H1 (cell line): ENCODE data around the gene ZNF148. TPM values are rescaled to one million over a fixed set of nuclear protein-coding genes. Genes with fewer than 3 reads are reported as not detected.

Source experiments
- CTCF ChIA-PET: fragments of 300-600 bp; sonication (Branson Sonifier 250); formaldehyde crosslinking; loops from one replicate; lab custom pipeline; 2021; ENCODE audit not compliant: partially characterized antibody; lab: Charles Lee
- POLR2A ChIA-PET: fragments of 300-600 bp; sonication (Branson Sonifier 250); formaldehyde crosslinking; loops from one replicate; lab custom pipeline; 2021; ENCODE audit warnings: inconsistent platforms; ENCODE audit not compliant: partially characterized antibody; lab: Charles Lee
- DNase-seq, 2 experiments: peaks; one replicate each; pipeline versions ENCODE4 v3.0.0 to v3.0.0-alpha.2; 2010 to 2022; ENCODE audit warnings: low spot score in 2 of 2, low read depth in 1 of 2, mixed read lengths in 1 of 2
- FAIRE-seq: peaks from 2 replicates; lab custom pipeline; 2011; peaks lifted over from hg19 to GRCh38; lab: Jason Lieb, UNC
- H2AFZ ChIP-seq: 2 replicates; pipeline ENCODE4 v1.8.1; 2012; ENCODE audit warnings: low read length, inconsistent platforms
- H2AK5ac ChIP-seq: 2 replicates; pipeline ENCODE4 v1.6.1; 2013; ENCODE audit warnings: low read depth, low read length
- H2BK120ac ChIP-seq: replicated peaks from 2 replicates; pipeline ENCODE3; 2013; ENCODE audit warnings: low read depth, low read length, inconsistent platforms
- H2BK12ac ChIP-seq: 2 replicates; pipeline ENCODE4 v1.6.1; 2013; ENCODE audit warnings: low read depth, low read length
- H2BK15ac ChIP-seq: 2 replicates; pipeline ENCODE4 v1.6.1; 2013; ENCODE audit warnings: low read length
- H2BK20ac ChIP-seq: 2 replicates; pipeline ENCODE4 v1.6.1; 2013; ENCODE audit warnings: low read length
- H2BK5ac ChIP-seq: 2 replicates; pipeline ENCODE4 v1.6.1; 2013; ENCODE audit warnings: low read depth, low read length
- H3K14ac ChIP-seq: 2 replicates; pipeline ENCODE4 v1.6.1; 2013; ENCODE audit warnings: inconsistent platforms; ENCODE audit not compliant: insufficient read length
- H3K18ac ChIP-seq: 2 replicates; pipeline ENCODE4 v1.6.1; 2013; ENCODE audit warnings: low read length; ENCODE audit errors: extremely low read depth
- H3K23ac ChIP-seq: 2 replicates; pipeline ENCODE4 v1.6.1; 2013; ENCODE audit warnings: inconsistent platforms; ENCODE audit not compliant: insufficient read length
- H3K23me2 ChIP-seq: 2 replicates; pipeline ENCODE4 v1.6.1; 2013; ENCODE audit warnings: low read depth, low read length
- H3K27ac ChIP-seq: 2 replicates; pipeline ENCODE4 v1.6.1; 2011; ENCODE audit warnings: low read depth, low read length, inconsistent platforms
- H3K27me3 ChIP-seq, 4 experiments: replicated peaks in 1 of 4; 1 replicate in 1 of 4; 2 replicates in 3 of 4; pipeline versions ENCODE4 v1.6.1 to v1.8.1; 2011 to 2013; ENCODE audit warnings: low read length in 3 of 4, mild to moderate bottlenecking in 3 of 4, inconsistent platforms in 2 of 4, mixed read lengths in 2 of 4, moderate library complexity in 1 of 4; ENCODE audit not compliant: control insufficient read depth in 3 of 4, insufficient read depth in 3 of 4; ENCODE audit errors: extremely low read depth in 1 of 4
- H3K36me3 ChIP-seq, 4 experiments: 2 replicates each; pipeline versions ENCODE4 v1.6.1 to v1.8.1; 2011 to 2013; ENCODE audit warnings: mild to moderate bottlenecking in 4 of 4, low read length in 3 of 4, moderate library complexity in 2 of 4, control low read depth in 1 of 4, inconsistent platforms in 1 of 4; ENCODE audit not compliant: insufficient read depth in 4 of 4, control insufficient read depth in 2 of 4
- H3K4ac ChIP-seq: replicated peaks from 2 replicates; pipeline ENCODE3; 2013; ENCODE audit warnings: low read length, low read depth, mixed read lengths, inconsistent platforms; ENCODE audit not compliant: insufficient read length
- H3K4me1 ChIP-seq, 4 experiments: replicated peaks in 1 of 4; 1 replicate in 1 of 4; 2 replicates in 3 of 4; pipeline versions ENCODE4 v1.6.1 to v1.8.1; 2011 to 2013; ENCODE audit warnings: low read length in 3 of 4, inconsistent platforms in 2 of 4, mixed read lengths in 1 of 4; ENCODE audit not compliant: insufficient read depth in 4 of 4, control insufficient read depth in 3 of 4
- H3K4me2 ChIP-seq, 2 experiments: 2 replicates each; pipeline versions ENCODE4 v1.6.1 to v1.8.1; 2011 to 2013; ENCODE audit warnings: low read depth in 2 of 2, low read length in 2 of 2, control low read depth in 1 of 2, inconsistent platforms in 1 of 2, mild to moderate bottlenecking in 1 of 2; ENCODE audit not compliant: insufficient read depth in 1 of 2
- H3K4me3 ChIP-seq, 4 experiments: fragments of 200-600, 300-600 bp in 1 of 4; sonication (generic), shearing (Covaris generic), sonication (Bioruptor Twin) in 1 of 4; 2 replicates each; pipeline versions ENCODE4 v1.5.1 to v1.8.1; 2011 to 2016; ENCODE audit warnings: low read length in 4 of 4, low read depth in 3 of 4, control low read depth in 2 of 4, inconsistent platforms in 2 of 4, mild to moderate bottlenecking in 2 of 4, mixed read lengths in 1 of 4, moderate library complexity in 1 of 4; ENCODE audit not compliant: insufficient read depth in 2 of 4; ENCODE audit errors: extremely low read depth in 1 of 4
- H3K56ac ChIP-seq: replicated peaks from 2 replicates; pipeline ENCODE3; 2013; ENCODE audit warnings: low read depth, mild to moderate bottlenecking, mixed read lengths, low read length, inconsistent platforms; ENCODE audit not compliant: insufficient read length
- H3K79me1 ChIP-seq: 2 replicates; pipeline ENCODE4 v1.6.1; 2013; ENCODE audit warnings: low read depth, low read length, control low read depth
- H3K79me2 ChIP-seq, 2 experiments: 2 replicates each; pipeline versions ENCODE4 v1.6.1 to v1.8.1; 2012 to 2013; ENCODE audit warnings: low read length in 2 of 2, mild to moderate bottlenecking in 2 of 2, inconsistent platforms in 1 of 2; ENCODE audit not compliant: insufficient read depth in 2 of 2, control insufficient read depth in 1 of 2
- H3K9ac ChIP-seq, 4 experiments: replicated peaks in 1 of 4; 1 replicate in 1 of 4; 2 replicates in 3 of 4; pipeline versions ENCODE4 v1.6.1 to v1.8.1; 2011 to 2013; ENCODE audit warnings: low read depth in 3 of 4, low read length in 3 of 4, control low read depth in 2 of 4, mild to moderate bottlenecking in 2 of 4, moderate library complexity in 2 of 4, inconsistent platforms in 1 of 4; ENCODE audit errors: extremely low read depth in 1 of 4
- H3K9me3 ChIP-seq, 2 experiments: 2 replicates each; pipeline versions ENCODE4 v1.6.1 to v1.8.1; 2012 to 2013; ENCODE audit warnings: mild to moderate bottlenecking in 2 of 2, moderate library complexity in 2 of 2, control low read depth in 1 of 2, inconsistent platforms in 1 of 2, low read depth in 1 of 2, low read length in 1 of 2, mixed read lengths in 1 of 2; ENCODE audit not compliant: insufficient read depth in 2 of 2
- H4K20me1 ChIP-seq, 2 experiments: replicated peaks in 1 of 2; 2 replicates each; pipeline versions ENCODE3 to v1.8.1; 2011 to 2013; ENCODE audit warnings: inconsistent platforms in 2 of 2, low read length in 2 of 2, mild to moderate bottlenecking in 1 of 2; ENCODE audit not compliant: insufficient read depth in 2 of 2, control insufficient read depth in 1 of 2
- H4K5ac ChIP-seq: 2 replicates; pipeline ENCODE4 v1.6.1; 2013; ENCODE audit warnings: low read length, low read depth, mixed read lengths, inconsistent platforms; ENCODE audit not compliant: insufficient read length
- H4K8ac ChIP-seq: 2 replicates; pipeline ENCODE4 v1.8.0; 2013; ENCODE audit warnings: mild to moderate bottlenecking, moderate library complexity, low read length, inconsistent platforms; ENCODE audit not compliant: insufficient read depth; ENCODE audit errors: extremely low read depth
- H4K91ac ChIP-seq: replicated peaks from 2 replicates; pipeline ENCODE3; 2013; ENCODE audit warnings: low read length, mixed read lengths, inconsistent platforms; ENCODE audit not compliant: insufficient read length
- CBX8 ChIP-seq: fragments of 300-800, 300-1000 bp; sonication (generic); IDR thresholded peaks from 2 replicates; pipeline ENCODE4 v1.7.1; 2016; ENCODE audit warnings: low read depth, low read length, borderline replicate concordance
- CHD2 ChIP-seq: IDR thresholded peaks from 2 replicates; pipeline ENCODE4 v1.6.1; 2012; ENCODE audit warnings: low read length, improper control_type of control experiment
- TEAD4 ChIP-seq: IDR thresholded peaks from 2 replicates; pipeline ENCODE4 v1.6.1; 2012; ENCODE audit warnings: low read depth, low read length, inconsistent platforms, mixed read lengths
- YY1 ChIP-seq: IDR thresholded peaks from 2 replicates; pipeline ENCODE4 v1.6.1; 2011; ENCODE audit warnings: low read depth, mild to moderate bottlenecking, low read length
- WGBS, 2 experiments: shearing (Covaris generic) in 1 of 2; methylation state at CpG; one replicate each; pipeline versions ENCODE4 v1.1.6 to v1.1.7; 2013 to 2015; ENCODE audit warnings: low lambda C conversion rate in 2 of 2, mixed read lengths in 2 of 2, inconsistent platforms in 1 of 2, low coverage in 1 of 2, missing lambda C conversion rate in 1 of 2; ENCODE audit not compliant: insufficient replicate concordance in 2 of 2, insufficient coverage in 1 of 2, insufficient read length in 1 of 2; ENCODE audit errors: extremely low coverage in 1 of 2, missing lambda C conversion rate in 1 of 2; 5-methylcytosine and 5-hydroxymethylcytosine counted together
- polyA plus RNA-seq, 7 experiments: library from polyadenylated mRNA; depleted of rRNA in 3 of 7; stranded (reverse) in 5 of 7; unstranded in 2 of 7; fragments of >200 nt in 5 of 7; fragments of 200-250 nt in 2 of 7; gene quantifications; 1 replicate in 5 of 7; 2 replicates in 1 of 7; 4 replicates in 1 of 7; pipeline versions ENCODE4 v1.2.1 to v1.2.3, GENCODE V29; 2011 to 2013; ENCODE audit warnings: missing spikeins in 2 of 7, mixed read lengths in 2 of 7
- total RNA-seq: library from RNA; stranded (reverse); fragmentation: NEBNext Ultra II Directional; extraction: Animal tissue kit (Norgen Biotek cat#: 25700); gene quantifications from 2 replicates; pipeline ENCODE4 v1.2.1, GENCODE V29; 2021

Gene ZNF148
- total and polyA plus RNA-seq, 2 of the 8 experiments (the other 6 are each of a cell fraction or from before 2014, with no cell fraction given): 3.7 to 22.6 TPM

DNA sequence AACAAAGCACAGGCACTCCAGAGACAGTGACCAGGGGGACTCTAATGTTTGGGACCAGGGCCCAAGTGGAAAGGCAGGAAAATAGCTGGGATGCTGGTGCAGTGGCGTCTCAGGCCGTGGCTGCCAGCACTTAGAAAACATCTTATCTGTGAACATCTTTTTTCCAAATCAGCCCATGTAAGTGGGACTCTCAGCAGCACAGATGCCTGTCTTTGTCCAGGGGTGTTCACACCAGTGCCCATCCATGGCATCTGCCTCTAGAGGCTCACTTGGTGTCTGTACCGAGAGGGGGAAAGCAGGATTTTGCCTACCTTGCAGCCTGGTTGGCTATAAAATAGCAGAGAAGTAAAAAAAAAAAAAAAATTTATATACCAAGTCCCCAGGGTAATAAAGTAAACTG, 189.3 kb downstream of the ZNF148 start:
- Histone ChIP-seq H3K23ac (no peak overlapping the region), H2AK5ac (no peak overlapping the region), H2BK20ac (no peak overlapping the region), H2BK120ac (no peak overlapping the region), H3K23me2 (no peaks in the 10 kb centered on the region), H2BK5ac (no peak overlapping the region; the same call in 1 of the 2 replicates), H4K8ac (no peak overlapping the region), H3K4me3 (no peak overlapping the region), H3K4ac (peak overlapping the region; percentile 57), H3K9ac (no peak overlapping the region), H3K14ac (no peak overlapping the region), H3K9me3 (no peaks in the 10 kb centered on the region; a peak in 1 of 4 replicates), H3K18ac (no peak overlapping the region; the same call in 1 of the 2 replicates), H2AFZ (no peak overlapping the region), H4K5ac (no peak overlapping the region), H3K4me2 (no peak overlapping the region), H3K4me1 (peaks cover 3 to 11% (median 9%) of the 10 kb centered on the region in 4 experiments), H2BK12ac (no peak overlapping the region), H4K91ac (no peak overlapping the region), H3K79me1 (no peaks in the 10 kb centered on the region), H3K36me3 (peaks cover 0 to 10% (median 2%) of the 10 kb centered on the region in 4 experiments; a peak in 3 of 8 replicates), H4K20me1 (no peaks in the 10 kb centered on the region), H3K27me3 (no peaks in the 10 kb centered on the region), H2BK15ac (no peak overlapping the region), H3K79me2 (no peaks in the 10 kb centered on the region), H3K27ac (no peak overlapping the region), H3K56ac (no peak overlapping the region)
- ChIA-PET POLR2A (no interaction called here), CTCF (interaction anchor here (0.7 to 1.1 kb wide), 4 partner anchors 10 to 763 kb away, joined by 3 to 4 read pairs (median 4); no protein-coding TSS in a partner anchor)
- DNase-seq (peak in 1 of 2 experiments; percentile 40), FAIRE-seq (no peak)
- TF ChIP-seq CBX8 (no peak), TEAD4 (no peak), YY1 (no peak), CHD2 (no peak)
- WGBS, 2 experiments: 85% methylated on average over 3 of the region's 3 CpGs; no CpG with 5 or more reads in 1 of the 2 experiments
